Measurements from ENCODE around the gene TAPBPL. TPM values are rescaled to one million over a fixed set of nuclear protein-coding genes. Genes with fewer than 3 reads are reported as not detected.
A peak's percentile ranks its signal among the peaks of the same experiment; 100 is the strongest.

TAPBPL gene
- total and polyA plus RNA-seq, 2 of the 13 experiments (the other 11 are each of a cell fraction or from before 2014, with no cell fraction given), result 10.0 to 14.5 TPM

- TF ChIP-seq GLMP (CRISPR knock-in tag; IDR thresholded peaks at IDR 0.05; ENCODE audit: borderline replicate concordance) (no peak), KMT2B (CRISPR knock-in tag; IDR thresholded peaks at IDR 0.05) (no peak), RORA (CRISPR knock-in tag; IDR thresholded peaks at IDR 0.05) (no peak), MBNL3 (CRISPR knock-in tag; conservative IDR thresholded peaks at IDR 0.05) (no peak), HMGXB3 (CRISPR knock-in tag; IDR thresholded peaks at IDR 0.05; ENCODE audit: borderline replicate concordance) (0 out of 2 replicates have a peak, but pooled peaks have one; percentile 14), PAXIP1 (CRISPR knock-in tag; conservative IDR thresholded peaks at IDR 0.05) (peak; percentile 44), ZFP62 (CRISPR knock-in tag; IDR thresholded peaks at IDR 0.05) (no peak), MLLT10 (CRISPR knock-in tag; IDR thresholded peaks at IDR 0.05) (no peak), NFE2 (CRISPR knock-in tag; IDR thresholded peaks at IDR 0.05) (no peak), AKNA (CRISPR knock-in tag; IDR thresholded peaks at IDR 0.05; ENCODE audit: borderline replicate concordance) (no peak), ZSCAN9 (CRISPR knock-in tag; IDR thresholded peaks at IDR 0.05; ENCODE audit: borderline replicate concordance) (no peak), ZNF589 (CRISPR knock-in tag; conservative IDR thresholded peaks at IDR 0.05) (0 out of 2 replicates have a peak, but pooled peaks have one; percentile 47), TP53 (CRISPR knock-in tag; conservative IDR thresholded peaks at IDR 0.05) (0 out of 2 replicates have a peak, but pooled peaks have one; percentile 13), FOSL1 (CRISPR knock-in tag; IDR thresholded peaks at IDR 0.05; ENCODE audit: borderline replicate concordance) (no peak)
Measured at GRCh38 chr12:6493497-6494257, 41.8 kb downstream of the TAPBPL start, which contains the start of gene NCAPD2 (continued).

All from HepG2 (cell line).